Measurements from ENCODE around the gene SLIT1.

SLIT1 gene

DNA sequence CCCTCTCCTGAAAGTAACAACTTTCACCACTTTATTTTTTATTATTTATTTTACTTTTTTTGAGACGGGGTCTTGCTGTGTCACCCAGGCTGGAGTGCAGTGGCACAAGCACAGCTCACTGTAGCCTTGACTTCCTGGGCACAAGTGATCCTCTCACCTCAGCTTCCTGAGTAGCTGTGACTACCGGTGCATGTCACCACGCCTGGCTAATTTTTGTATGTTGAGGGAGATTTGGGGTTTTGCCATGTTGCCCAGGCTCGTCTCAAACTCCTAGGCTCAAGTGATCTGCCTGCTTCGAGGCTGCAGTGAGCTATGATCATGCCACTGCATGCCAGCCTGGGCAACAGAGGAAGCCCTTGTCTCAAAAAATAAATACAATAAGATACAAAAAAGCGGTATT, 14.9 kb upstream of the SLIT1 start:
- no peak for DNase-seq

DNA sequence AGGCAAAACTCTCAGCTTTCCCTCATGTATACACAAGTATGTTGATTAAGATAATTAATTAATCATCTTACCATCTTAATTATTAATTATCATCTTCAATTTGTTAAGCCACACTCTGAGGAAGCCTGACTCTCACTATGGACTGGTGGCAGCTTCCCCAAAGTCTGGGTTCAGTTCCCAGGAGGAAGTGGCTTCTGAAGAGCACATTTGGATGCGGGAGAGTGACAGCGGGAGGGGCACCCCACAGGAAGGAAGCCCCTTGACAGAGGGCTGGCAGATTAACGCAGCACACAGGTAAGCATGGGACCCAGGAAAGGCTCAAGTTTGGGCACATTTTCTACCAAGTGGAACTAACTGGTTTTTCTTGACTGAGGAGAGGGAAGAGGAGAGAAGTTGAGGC, 13.4 kb upstream of the SLIT1 start:
- no peak for DNase-seq

- DNase-seq = no peak
Measured at GRCh38 chr10:97197030-97197500, 11.3 kb upstream of the SLIT1 start.

- DNase-seq = peak; percentile 68
Measured at GRCh38 chr10:97196223-97197029, 10.7 kb upstream of the SLIT1 start.

DNA sequence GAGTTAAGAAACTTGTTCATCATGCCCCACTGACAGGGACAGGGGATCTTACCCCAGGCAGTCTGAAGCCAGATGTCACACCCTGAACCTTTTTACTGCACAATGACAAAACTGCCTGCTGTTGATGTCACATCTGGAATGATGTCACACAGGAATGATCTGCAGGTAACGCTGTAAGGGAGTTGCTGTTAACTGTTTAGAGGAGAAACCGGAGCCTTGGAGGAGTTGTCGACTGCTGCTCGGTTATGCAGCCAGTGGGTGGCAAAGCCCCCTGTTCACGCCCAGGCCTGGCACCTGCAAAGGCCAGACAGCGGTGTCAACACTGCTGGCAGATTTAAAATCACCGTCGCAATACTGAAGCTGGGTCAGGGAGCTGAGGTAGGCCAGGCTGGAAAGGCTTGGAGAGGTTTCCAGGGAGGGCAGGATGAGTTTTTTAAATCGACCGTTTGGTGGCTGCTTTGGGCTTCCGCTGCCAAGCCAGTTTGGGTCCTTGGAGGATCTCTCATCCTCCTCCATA, 10.0 kb upstream of the SLIT1 start:
- DNase-seq = no peak

DNA sequence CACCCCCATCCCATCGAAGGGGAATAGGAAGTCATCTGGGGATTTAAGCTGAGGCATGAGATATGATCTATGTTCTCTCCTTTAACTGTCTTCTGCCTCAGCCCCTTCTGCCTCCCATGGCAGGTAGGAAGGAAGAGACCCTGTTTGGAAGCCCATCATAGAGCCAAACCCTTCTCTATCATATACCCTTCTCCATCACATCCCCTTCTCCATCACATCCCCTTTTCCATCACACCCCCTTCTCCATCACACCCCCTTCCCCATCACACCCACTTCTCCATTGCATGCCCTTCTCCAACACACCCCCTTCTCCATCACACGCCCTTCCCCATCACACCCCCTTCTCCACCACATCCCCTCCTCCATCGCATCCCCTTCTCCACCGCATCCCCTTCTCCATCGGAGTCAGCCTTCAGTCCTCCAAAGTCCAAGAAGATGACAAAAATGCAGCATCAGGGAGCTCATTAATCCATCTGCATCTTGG, 7.2 kb upstream of the SLIT1 start:
- no peak for DNase-seq

- no peak for DNase-seq
Measured at GRCh38 chr10:97190450-97190849, 4.7 kb upstream of the SLIT1 start.

GRCh38 chr10:97188261-97188711, 2.5 kb upstream of the SLIT1 start:
- DNase-seq = no peak

- no peak for DNase-seq
Measured at GRCh38 chr10:97186911-97187310, 1.2 kb upstream of the SLIT1 start.

DNA sequence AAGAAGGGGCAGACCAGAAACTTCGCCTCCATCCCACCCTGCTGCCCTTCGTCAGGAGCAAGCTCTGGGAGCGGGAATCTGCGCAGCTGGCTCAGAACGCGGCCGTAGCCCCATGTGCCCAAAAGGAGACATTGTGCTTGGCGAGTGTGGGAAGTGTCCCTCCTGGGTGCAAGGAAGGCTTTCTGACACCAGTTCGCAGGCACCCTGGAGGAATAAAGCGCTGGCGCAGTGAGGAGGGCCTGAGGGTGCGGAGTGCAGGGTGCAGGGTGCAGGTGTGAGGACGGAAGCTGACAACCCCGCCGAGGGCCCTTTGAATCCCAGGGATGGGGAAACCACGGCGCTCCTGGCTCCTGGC, 811 bp downstream of the SLIT1 start:
- no peak for DNase-seq

GRCh38 chr10:97183314-97183713, 2.4 kb downstream of the SLIT1 start:
- no peak for DNase-seq

GRCh38 chr10:97182288-97182990, 3.3 kb downstream of the SLIT1 start:
- no peak for DNase-seq

DNA sequence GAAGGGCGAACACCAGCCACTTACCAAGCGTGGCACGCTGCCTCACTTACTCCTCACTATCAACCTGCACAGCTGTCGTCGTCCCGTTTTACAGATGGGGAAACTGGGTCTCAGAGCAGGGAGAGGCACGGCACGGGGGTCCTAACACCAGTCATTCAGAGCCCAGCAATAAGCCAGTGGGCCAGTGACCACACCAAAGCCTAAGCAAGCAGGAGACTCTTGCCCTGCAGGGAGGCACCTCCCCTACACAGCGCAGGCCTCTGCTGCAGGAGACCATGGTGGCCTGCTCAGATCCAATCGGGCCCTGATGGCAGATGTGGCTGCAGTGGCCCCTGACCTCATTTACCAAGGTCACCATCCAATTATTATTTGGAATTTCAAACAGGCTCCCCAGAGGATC, 4.8 kb downstream of the SLIT1 start:
- no peak for DNase-seq

DNA sequence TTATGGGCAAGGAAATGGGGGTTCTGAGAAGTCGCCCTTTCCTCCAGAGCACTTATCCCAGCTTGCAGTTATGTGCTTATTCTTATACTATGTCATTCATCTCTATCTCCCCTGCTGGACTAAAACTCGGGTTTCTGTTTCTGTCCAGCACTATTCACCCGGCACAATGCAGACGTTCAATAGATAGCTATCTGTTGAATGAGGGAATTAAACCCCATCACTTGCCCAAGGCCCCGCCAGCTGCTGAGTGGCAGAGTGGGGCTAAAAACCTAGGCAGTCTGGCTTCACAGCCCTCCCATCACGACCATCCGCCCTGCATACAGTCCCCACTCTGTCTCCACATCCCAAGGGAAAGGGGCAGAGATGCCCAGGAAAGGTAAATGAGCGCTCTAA, 5.4 kb downstream of the SLIT1 start:
- no peak for DNase-seq

- no peak for DNase-seq
Measured at GRCh38 chr10:97179731-97180362, 5.9 kb downstream of the SLIT1 start.

GRCh38 chr10:97179311-97179710, 6.4 kb downstream of the SLIT1 start:
- DNase-seq = no peak

- no peak for DNase-seq
Measured at GRCh38 chr10:97178074-97178473, 7.7 kb downstream of the SLIT1 start.

DNA sequence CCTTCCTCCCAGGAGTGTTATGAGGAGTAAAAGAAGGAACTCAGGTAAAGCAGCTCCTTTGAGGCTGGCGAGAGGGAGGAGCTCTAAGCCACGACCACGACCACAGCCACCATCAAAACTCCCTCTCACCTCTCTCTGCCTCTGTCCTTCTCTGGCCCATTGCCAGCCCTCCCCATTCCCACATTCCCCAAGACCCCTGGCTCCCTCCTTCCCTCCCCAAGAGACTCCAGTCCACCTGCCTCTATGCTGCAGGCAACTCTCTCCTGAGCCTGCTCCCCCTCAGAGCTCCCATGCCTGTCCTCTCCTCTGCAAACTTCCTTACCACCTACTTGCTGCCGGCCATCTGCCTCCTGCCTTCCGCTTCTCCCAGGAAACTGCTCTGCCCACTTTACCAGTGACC, 9.5 kb downstream of the SLIT1 start:
- no peak for DNase-seq

- DNase-seq = no peak
Measured at GRCh38 chr10:97175586-97175985, 10.2 kb downstream of the SLIT1 start.

DNA sequence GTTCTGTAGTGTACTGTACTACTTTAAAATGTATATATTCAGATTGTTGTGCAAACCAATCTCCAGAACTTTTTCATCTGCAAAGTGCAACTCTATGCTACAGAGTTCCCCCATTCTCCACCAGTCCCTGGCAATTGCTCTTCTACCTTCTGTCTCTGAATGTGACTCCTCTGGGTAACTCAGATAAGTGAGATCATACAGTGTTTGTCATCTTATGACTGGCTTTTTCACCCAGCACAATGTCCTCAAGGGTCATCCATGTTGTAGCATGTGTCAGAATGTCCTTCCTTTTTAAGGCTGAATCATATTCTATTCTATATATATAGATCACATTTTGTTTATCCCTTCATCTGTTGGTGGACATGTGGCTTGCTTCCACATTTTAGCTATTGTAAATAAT, 10.8 kb downstream of the SLIT1 start:
- no peak for DNase-seq

DNA sequence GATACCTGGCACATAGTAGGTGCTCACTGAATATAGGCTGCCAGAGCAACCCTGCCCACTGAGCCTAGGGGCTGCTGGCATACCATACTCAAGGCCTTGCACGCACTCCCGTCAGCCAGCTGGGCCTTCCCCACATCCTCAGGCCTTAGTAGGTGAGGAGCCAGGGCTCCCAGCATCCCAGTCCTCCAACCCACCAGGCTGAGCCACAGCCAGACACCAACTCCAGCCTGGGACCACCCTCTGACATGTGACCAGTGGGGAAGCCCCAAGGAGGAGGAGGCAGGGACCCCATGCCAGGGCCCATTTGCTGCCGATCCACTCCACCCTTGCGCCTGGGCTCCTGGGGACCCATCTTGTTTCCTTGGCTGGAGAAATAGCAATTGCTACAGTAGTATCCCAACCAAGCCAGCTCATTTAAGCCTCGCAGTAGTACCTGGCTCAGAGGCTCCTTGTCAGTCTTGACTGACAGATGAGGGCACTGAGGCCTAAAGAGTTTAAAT, 11.4 kb downstream of the SLIT1 start:
- DNase-seq = no peak

- no peak for DNase-seq
Measured at GRCh38 chr10:97173036-97173435, 12.7 kb downstream of the SLIT1 start.

DNA sequence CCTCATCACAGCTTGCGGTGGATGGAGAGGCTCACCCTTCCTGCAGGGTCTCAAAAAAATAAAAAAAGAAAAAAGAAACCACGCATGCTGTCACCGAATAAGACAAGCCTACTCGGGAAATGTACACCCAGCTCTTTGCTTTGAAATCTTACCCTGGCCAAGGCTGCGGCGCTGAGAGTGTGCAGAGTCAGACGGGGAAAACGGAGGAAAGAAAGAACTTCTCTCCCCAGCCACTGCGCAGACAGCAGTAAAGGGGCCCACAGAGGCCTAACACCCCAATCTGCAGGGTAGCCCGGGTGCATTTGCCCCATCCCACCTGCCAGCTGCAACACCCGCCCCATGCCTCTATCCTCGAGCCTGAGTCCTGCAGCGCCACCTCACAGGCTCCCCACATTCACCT, 14.8 kb downstream of the SLIT1 start:
- DNase-seq = no peak

Data from stimulated activated CD4-positive, alpha-beta T cell treated with anti-CD3 and anti-CD28 coated beads, Interleukin-4, amount 100 ng/mL, for 24 hours (primary cell).